ENCODE results near the gene TMPRSS6.

DNA sequence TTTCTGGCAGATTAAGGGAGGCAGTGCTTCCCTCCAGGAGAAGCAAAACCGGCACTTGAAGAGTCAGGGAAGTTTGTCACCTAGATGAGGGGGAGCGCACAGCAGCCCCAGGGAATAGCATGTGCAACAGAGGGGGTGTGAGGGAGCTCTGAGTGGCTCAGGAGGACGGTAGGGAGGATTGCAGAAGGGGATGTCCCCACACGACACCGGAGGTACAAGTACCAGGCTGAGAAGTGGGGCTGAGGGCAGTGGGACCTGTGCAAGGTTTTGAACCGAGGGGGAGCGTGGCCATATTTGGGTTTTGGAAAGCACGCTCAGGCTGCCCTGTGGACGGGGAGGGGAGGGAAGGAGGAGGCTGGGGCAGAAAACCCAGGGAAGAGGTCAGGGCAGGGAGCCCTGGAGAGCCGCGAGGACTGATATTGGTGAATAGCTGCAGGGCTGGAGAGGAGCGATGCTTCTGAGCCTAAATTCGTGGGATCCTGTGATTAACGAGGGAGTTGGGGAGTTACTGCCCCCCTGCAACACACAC is 17.9 kb upstream of the TMPRSS6 start:
- TF ChIP-seq CTCF (IDR thresholded peaks at IDR 0.05), result no peak
- TF ChIP-seq POLR2A (IDR thresholded peaks at IDR 0.05), result no peak
- TF ChIP-seq EP300 (IDR thresholded peaks at IDR 0.05; ENCODE audit: low read depth), result no peak

Data from transverse colon (tissue), 3 donors.